Kidney epithelial cell (primary cell): ENCODE data around the gene GID4. TPM values are rescaled to one million over a fixed set of nuclear protein-coding genes. Genes with fewer than 3 reads are reported as not detected.

Experiments
- DNase-seq: peaks from one replicate; pipeline ENCODE4 v3.0.0-alpha.2; 2010; ENCODE audit warnings: low read depth
- H3K27me3 ChIP-seq: 2 replicates; pipeline ENCODE4 v1.6.0; 2011; ENCODE audit warnings: low read length; ENCODE audit not compliant: control insufficient read depth, insufficient read depth
- H3K36me3 ChIP-seq: 2 replicates; pipeline ENCODE4 v1.5.1; 2011; ENCODE audit warnings: low read length; ENCODE audit not compliant: control insufficient read depth, insufficient read depth
- H3K4me3 ChIP-seq: 2 replicates; pipeline ENCODE4 v1.5.1; 2011; ENCODE audit warnings: low read depth, mild to moderate bottlenecking, control low read depth, low read length
- CTCF ChIP-seq: IDR thresholded peaks from 2 replicates; pipeline ENCODE4 v1.5.1; 2011; ENCODE audit warnings: mild to moderate bottlenecking, moderate library complexity, low read length, control low read depth, inconsistent platforms; ENCODE audit not compliant: insufficient read depth, poor library complexity, severe bottlenecking
- total RNA-seq: library from RNA; depleted of rRNA; stranded (reverse); fragments of >200 nt; gene quantifications from 2 replicates; pipeline ENCODE4 v1.2.3, GENCODE V29; 2015

Gene GID4
- total RNA-seq, 1 donor from 2014 or later: 8.6 TPM

- Histone ChIP-seq H3K36me3 (no peaks in the 10 kb centered on the region), H3K27me3 (no peaks in the 10 kb centered on the region), H3K4me3 (no peak overlapping the region)
- no peak for TF ChIP-seq CTCF
- DNase-seq: no peak
These were observed 71.5 kb downstream of the GID4 start for GRCh38 chr17:18110636-18111145.

GRCh38 chr17:18111330-18111971, 72.2 kb downstream of the GID4 start:
- no peak for TF ChIP-seq CTCF
- Histone ChIP-seq H3K4me3 (no peak overlapping the region), H3K27me3 (no peaks in the 10 kb centered on the region), H3K36me3 (no peaks in the 10 kb centered on the region)
- no peak for DNase-seq

GRCh38 chr17:18115517-18115916, 76.3 kb downstream of the GID4 start:
- Histone ChIP-seq H3K4me3 (no peak overlapping the region), H3K27me3 (no peaks in the 10 kb centered on the region), H3K36me3 (no peaks in the 10 kb centered on the region)
- DNase-seq: no peak
- no peak for TF ChIP-seq CTCF

- DNase-seq: no peak
- H3K36me3 ChIP-seq: no peaks in the 10 kb centered on the region
- no peak for TF ChIP-seq CTCF
- no peaks in the 10 kb centered on the region for H3K27me3 ChIP-seq
- no peak overlapping the region for H3K4me3 ChIP-seq
These were observed 76.9 kb downstream of the GID4 start for GRCh38 chr17:18116078-18116477.

- DNase-seq: no peak
- no peak for TF ChIP-seq CTCF
- no peak overlapping the region for H3K4me3 ChIP-seq
- no peaks in the 10 kb centered on the region for H3K36me3 ChIP-seq
- peaks cover 3% of the 10 kb centered on the region for H3K27me3 ChIP-seq
These were observed 78.3 kb downstream of the GID4 start for GRCh38 chr17:18117533-18117932.

Other genes starting within 250 kb of the GID4 start
- gene SREBF1, start 202.4 kb upstream of the GID4 start, total RNA-seq: 83.0 and 88.2 TPM in 2 replicates
- gene TOM1L2, start 67.0 kb upstream of the GID4 start, total RNA-seq: 16.3 and 17.7 TPM in 2 replicates
- 3.9 and 17.7 TPM in 2 replicates for gene DRC3, start 66.5 kb upstream of the GID4 start, total RNA-seq
- 31.3 and 32.3 TPM in 2 replicates for gene ATPAF2, start 240 bp upstream of the GID4 start, total RNA-seq
- gene DRG2, start 48.5 kb downstream of the GID4 start, total RNA-seq: 40.0 and 42.5 TPM in 2 replicates
- gene MYO15A, start 69.3 kb downstream of the GID4 start, total RNA-seq: 0.21 and 0.33 TPM in 2 replicates
- 103 and 105 TPM in 2 replicates for gene ALKBH5, start 144.4 kb downstream of the GID4 start, total RNA-seq
- gene LLGL1, start 186.2 kb downstream of the GID4 start, total RNA-seq: 53.7 and 63.1 TPM in 2 replicates
- 512 and 579 TPM in 2 replicates for gene FLII, start 219.3 kb downstream of the GID4 start, total RNA-seq
- gene MIEF2, start 221.3 kb downstream of the GID4 start, total RNA-seq: 29.6 and 78.8 TPM in 2 replicates